ENCODE measurements around the gene RLF. TPM values are rescaled to one million over a fixed set of nuclear protein-coding genes. Genes with fewer than 3 reads are reported as not detected.

RLF gene
- polyA plus RNA-seq, 1 donor: 28.4 TPM

- DNase-seq: no peak
These were observed 109.1 kb downstream of the RLF start for GRCh38 chr1:40270152-40270834.

GRCh38 chr1:40272653-40273213, 111.5 kb downstream of the RLF start:
- DNase-seq: no peak

GRCh38 chr1:40273547-40274166, 112.5 kb downstream of the RLF start:
- peak; percentile 14 for DNase-seq

- DNase-seq: no peak
These were observed 113.1 kb downstream of the RLF start for GRCh38 chr1:40274331-40274730.

- no peak for DNase-seq
These were observed 114.9 kb downstream of the RLF start for GRCh38 chr1:40276122-40276521.

- no peak for DNase-seq
These were observed 120.7 kb downstream of the RLF start for GRCh38 chr1:40281853-40282252.

Other genes with a start within 250 kb of the RLF start
- gene MFSD2A, start 206.2 kb upstream of the RLF start, polyA plus RNA-seq (ENCODE audit: insufficient read length): 2.0 TPM
- 187 TPM for gene CAP1, start 120.7 kb upstream of the RLF start, polyA plus RNA-seq (ENCODE audit: insufficient read length)
- gene PPT1, start 64.1 kb upstream of the RLF start, polyA plus RNA-seq (ENCODE audit: insufficient read length): 110 TPM
- gene TMCO2, start 86.5 kb downstream of the RLF start, polyA plus RNA-seq (ENCODE audit: insufficient read length): not detected
- gene ZMPSTE24, start 96.8 kb downstream of the RLF start, polyA plus RNA-seq (ENCODE audit: insufficient read length): 61.2 TPM
- gene COL9A2, start 155.9 kb downstream of the RLF start, polyA plus RNA-seq (ENCODE audit: insufficient read length): 21.1 TPM
- gene SMAP2, start 212.3 kb downstream of the RLF start, polyA plus RNA-seq (ENCODE audit: insufficient read length): 27.1 TPM

Measured in left kidney (tissue), 2 donors.